ENCODE results near the gene KRTAP17-1.
"Not testable (repeated sequence)": the region's sequence is repeated elsewhere in the genome, so short reads cannot be mapped to it uniquely, and the experiment has no call there.

KRTAP17-1 gene

GRCh38 chr17:41298458-41299135, 16.9 kb downstream of the KRTAP17-1 start:
- TF ChIP-seq POLR2AphosphoS5 (IDR thresholded peaks at IDR 0.05; ENCODE audit: low read depth, low read length) = no peak
- TF ChIP-seq TAF1 (IDR thresholded peaks at IDR 0.05; ENCODE audit: borderline replicate concordance, low read depth, low read length) = no peak
- TF ChIP-seq POLR2A (IDR thresholded peaks at IDR 0.05; ENCODE audit: low read depth, low read length) = no peak
- FAIRE-seq (no peak), DNase-seq (ENCODE audit: insufficient read length) (no peak)

- FAIRE-seq = no peak
- no peak for TF ChIP-seq POLR2AphosphoS5 (IDR thresholded peaks at IDR 0.05; ENCODE audit: low read depth, low read length)
- no peak for TF ChIP-seq POLR2A (IDR thresholded peaks at IDR 0.05; ENCODE audit: low read depth, low read length)
- no peak for TF ChIP-seq TAF1 (IDR thresholded peaks at IDR 0.05; ENCODE audit: borderline replicate concordance, low read depth, low read length)
- no peak for DNase-seq (ENCODE audit: insufficient read length)
These were observed 18.7 kb downstream of the KRTAP17-1 start for GRCh38 chr17:41296846-41297245.

- no peak for DNase-seq (ENCODE audit: insufficient read length)
- TF ChIP-seq TAF1 (IDR thresholded peaks at IDR 0.05; ENCODE audit: borderline replicate concordance, low read depth, low read length) (no peak), POLR2AphosphoS5 (IDR thresholded peaks at IDR 0.05; ENCODE audit: low read depth, low read length) (no peak), POLR2A (IDR thresholded peaks at IDR 0.05; ENCODE audit: low read depth, low read length) (no peak)
- no peak for FAIRE-seq
These were observed 21.5 kb downstream of the KRTAP17-1 start for GRCh38 chr17:41294016-41294415.

- FAIRE-seq = no peak
- TF ChIP-seq POLR2A (IDR thresholded peaks at IDR 0.05; ENCODE audit: low read depth, low read length) = no peak
- no peak for TF ChIP-seq TAF1 (IDR thresholded peaks at IDR 0.05; ENCODE audit: borderline replicate concordance, low read depth, low read length)
- no peak for TF ChIP-seq POLR2AphosphoS5 (IDR thresholded peaks at IDR 0.05; ENCODE audit: low read depth, low read length)
- DNase-seq (ENCODE audit: insufficient read length) = no peak
These were observed 28.5 kb downstream of the KRTAP17-1 start for GRCh38 chr17:41287050-41287449.

GRCh38 chr17:41284546-41284945, 31.0 kb downstream of the KRTAP17-1 start:
- DNase-seq (ENCODE audit: insufficient read length) (no peak), FAIRE-seq (no peak)
- TF ChIP-seq TAF1 (IDR thresholded peaks at IDR 0.05; ENCODE audit: borderline replicate concordance, low read depth, low read length) = no peak

- DNase-seq (ENCODE audit: insufficient read length) = no peak
- no peak for FAIRE-seq
- TF ChIP-seq POLR2A (IDR thresholded peaks at IDR 0.05; ENCODE audit: low read depth, low read length) = no peak
- TF ChIP-seq TAF1 (IDR thresholded peaks at IDR 0.05; ENCODE audit: borderline replicate concordance, low read depth, low read length) = no peak
- no peak for TF ChIP-seq POLR2AphosphoS5 (IDR thresholded peaks at IDR 0.05; ENCODE audit: low read depth, low read length)
These were observed 31.5 kb downstream of the KRTAP17-1 start for GRCh38 chr17:41284043-41284442.

GRCh38 chr17:41278176-41278955, 37.1 kb downstream of the KRTAP17-1 start:
- DNase-seq (ENCODE audit: insufficient read length) = no peak
- TF ChIP-seq POLR2A (IDR thresholded peaks at IDR 0.05; ENCODE audit: low read depth, low read length) = no peak
- no peak for TF ChIP-seq TAF1 (IDR thresholded peaks at IDR 0.05; ENCODE audit: borderline replicate concordance, low read depth, low read length)
- no peak for TF ChIP-seq POLR2AphosphoS5 (IDR thresholded peaks at IDR 0.05; ENCODE audit: low read depth, low read length)
- FAIRE-seq = no peak

GRCh38 chr17:41275648-41276190, 39.8 kb downstream of the KRTAP17-1 start, which contains the start of gene KRTAP9-7:
KRTAP9-7 (plus strand) TSS chr17:41275698; CDS start chr17:41275698, 0 bp downstream.
- not testable (repeated sequence) for DNase-seq (ENCODE audit: insufficient read length); FAIRE-seq

- TF ChIP-seq POLR2A (IDR thresholded peaks at IDR 0.05; ENCODE audit: low read depth, low read length) = no peak
- TF ChIP-seq TAF1 (IDR thresholded peaks at IDR 0.05; ENCODE audit: borderline replicate concordance, low read depth, low read length) = no peak
- DNase-seq (ENCODE audit: insufficient read length) (no peak), FAIRE-seq (no peak)
These were observed 43.7 kb downstream of the KRTAP17-1 start for GRCh38 chr17:41271858-41272257.

- not testable (repeated sequence) for FAIRE-seq; DNase-seq (ENCODE audit: insufficient read length)
These were observed 44.2 kb downstream of the KRTAP17-1 start for GRCh38 chr17:41271323-41271722.

- TF ChIP-seq TAF1 (IDR thresholded peaks at IDR 0.05; ENCODE audit: borderline replicate concordance, low read depth, low read length) = no peak
- TF ChIP-seq POLR2AphosphoS5 (IDR thresholded peaks at IDR 0.05; ENCODE audit: low read depth, low read length) = no peak
- no peak for TF ChIP-seq POLR2A (IDR thresholded peaks at IDR 0.05; ENCODE audit: low read depth, low read length)
- no peak for DNase-seq (ENCODE audit: insufficient read length)
- no peak for FAIRE-seq
These were observed 47.8 kb downstream of the KRTAP17-1 start for GRCh38 chr17:41267711-41268110.

GRCh38 chr17:41265078-41265477, 50.4 kb downstream of the KRTAP17-1 start, which contains the start of gene KRTAP9-6:
KRTAP9-6 (plus strand) TSS chr17:41265378; CDS start chr17:41265378, 0 bp downstream.
- DNase-seq (ENCODE audit: insufficient read length) (no peak), FAIRE-seq (no peak)
- TF ChIP-seq POLR2A (IDR thresholded peaks at IDR 0.05; ENCODE audit: low read depth, low read length) (no peak), TAF1 (IDR thresholded peaks at IDR 0.05; ENCODE audit: borderline replicate concordance, low read depth, low read length) (no peak), POLR2AphosphoS5 (IDR thresholded peaks at IDR 0.05; ENCODE audit: low read depth, low read length) (no peak)
